ENCODE measurements around the gene MRPL52. TPM values are rescaled to one million over a fixed set of nuclear protein-coding genes. Genes with fewer than 3 reads are reported as not detected.
A peak's percentile ranks its signal among the peaks of the same experiment; 100 is the strongest.

The MRPL52 gene
- total and polyA plus RNA-seq, 2 of the 13 experiments (the other 11 are each of a cell fraction or from before 2014, with no cell fraction given) = 118 to 329 TPM

DNA sequence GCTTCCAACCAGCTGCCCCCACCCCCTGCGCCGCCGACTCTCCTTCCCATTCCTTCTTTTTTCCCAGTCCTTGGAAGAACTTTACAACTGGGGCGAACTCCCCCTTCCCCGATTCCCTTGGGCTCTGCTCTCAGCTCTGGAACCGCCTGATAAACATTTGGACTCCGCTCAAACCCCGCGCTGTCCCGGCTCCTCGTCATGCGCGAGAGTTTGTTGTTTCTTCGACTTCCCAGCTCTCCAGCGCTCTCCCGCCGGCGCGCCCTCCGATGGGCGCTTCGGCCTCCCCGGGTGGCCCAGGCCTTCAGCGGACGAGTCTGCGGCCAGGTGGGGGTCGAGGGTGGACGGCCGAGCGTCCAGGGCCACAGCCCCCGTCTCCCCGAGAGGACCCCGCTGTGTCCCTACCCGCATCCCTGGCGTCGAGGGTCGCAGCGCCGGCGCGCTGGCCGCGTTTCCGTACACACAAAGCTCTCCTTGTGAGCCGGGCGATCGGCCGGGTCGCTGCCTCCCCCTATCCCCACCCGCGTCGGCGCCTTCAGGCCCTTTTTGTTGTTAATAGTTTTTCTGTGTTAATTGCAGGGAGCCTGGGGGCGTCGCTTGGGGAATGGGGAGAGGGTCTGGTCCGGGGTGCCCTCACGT lies 7.5 kb downstream of the MRPL52 start (continued):
- TF ChIP-seq, protein P1, sequence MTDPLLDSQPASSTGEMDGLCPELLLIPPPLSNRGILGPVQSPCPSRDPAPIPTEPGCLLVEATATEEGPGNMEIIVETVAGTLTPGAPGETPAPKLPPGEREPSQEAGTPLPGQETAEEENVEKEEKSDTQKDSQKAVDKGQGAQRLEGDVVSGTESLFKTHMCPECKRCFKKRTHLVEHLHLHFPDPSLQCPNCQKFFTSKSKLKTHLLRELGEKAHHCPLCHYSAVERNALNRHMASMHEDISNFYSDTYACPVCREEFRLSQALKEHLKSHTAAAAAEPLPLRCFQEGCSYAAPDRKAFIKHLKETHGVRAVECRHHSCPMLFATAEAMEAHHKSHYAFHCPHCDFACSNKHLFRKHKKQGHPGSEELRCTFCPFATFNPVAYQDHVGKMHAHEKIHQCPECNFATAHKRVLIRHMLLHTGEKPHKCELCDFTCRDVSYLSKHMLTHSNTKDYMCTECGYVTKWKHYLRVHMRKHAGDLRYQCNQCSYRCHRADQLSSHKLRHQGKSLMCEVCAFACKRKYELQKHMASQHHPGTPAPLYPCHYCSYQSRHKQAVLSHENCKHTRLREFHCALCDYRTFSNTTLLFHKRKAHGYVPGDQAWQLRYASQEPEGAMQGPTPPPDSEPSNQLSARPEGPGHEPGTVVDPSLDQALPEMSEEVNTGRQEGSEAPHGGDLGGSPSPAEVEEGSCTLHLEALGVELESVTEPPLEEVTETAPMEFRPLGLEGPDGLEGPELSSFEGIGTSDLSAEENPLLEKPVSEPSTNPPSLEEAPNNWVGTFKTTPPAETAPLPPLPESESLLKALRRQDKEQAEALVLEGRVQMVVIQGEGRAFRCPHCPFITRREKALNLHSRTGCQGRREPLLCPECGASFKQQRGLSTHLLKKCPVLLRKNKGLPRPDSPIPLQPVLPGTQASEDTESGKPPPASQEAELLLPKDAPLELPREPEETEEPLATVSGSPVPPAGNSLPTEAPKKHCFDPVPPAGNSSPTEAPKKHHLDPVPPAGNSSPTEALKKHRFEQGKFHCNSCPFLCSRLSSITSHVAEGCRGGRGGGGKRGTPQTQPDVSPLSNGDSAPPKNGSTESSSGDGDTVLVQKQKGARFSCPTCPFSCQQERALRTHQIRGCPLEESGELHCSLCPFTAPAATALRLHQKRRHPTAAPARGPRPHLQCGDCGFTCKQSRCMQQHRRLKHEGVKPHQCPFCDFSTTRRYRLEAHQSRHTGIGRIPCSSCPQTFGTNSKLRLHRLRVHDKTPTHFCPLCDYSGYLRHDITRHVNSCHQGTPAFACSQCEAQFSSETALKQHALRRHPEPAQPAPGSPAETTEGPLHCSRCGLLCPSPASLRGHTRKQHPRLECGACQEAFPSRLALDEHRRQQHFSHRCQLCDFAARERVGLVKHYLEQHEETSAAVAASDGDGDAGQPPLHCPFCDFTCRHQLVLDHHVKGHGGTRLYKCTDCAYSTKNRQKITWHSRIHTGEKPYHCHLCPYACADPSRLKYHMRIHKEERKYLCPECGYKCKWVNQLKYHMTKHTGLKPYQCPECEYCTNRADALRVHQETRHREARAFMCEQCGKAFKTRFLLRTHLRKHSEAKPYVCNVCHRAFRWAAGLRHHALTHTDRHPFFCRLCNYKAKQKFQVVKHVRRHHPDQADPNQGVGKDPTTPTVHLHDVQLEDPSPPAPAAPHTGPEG (CRISPR knock-in tag; IDR thresholded peaks at IDR 0.05) = no peak
- TF ChIP-seq SMARCC2 (IDR thresholded peaks at IDR 0.05) = no peak
- TF ChIP-seq ZNF17 (CRISPR knock-in tag; IDR thresholded peaks at IDR 0.05) = no peak
- no peak for TF ChIP-seq ZFAT (CRISPR knock-in tag; conservative IDR thresholded peaks at IDR 0.05)
- no peak for TF ChIP-seq SIN3B (IDR thresholded peaks at IDR 0.05; ENCODE audit: low read length)
- TF ChIP-seq HIVEP1 (CRISPR knock-in tag; IDR thresholded peaks at IDR 0.05) = peak; percentile 89
- TF ChIP-seq ZNF563 (CRISPR knock-in tag; IDR thresholded peaks at IDR 0.05) = peak; percentile 92
- TF ChIP-seq, protein P2, sequence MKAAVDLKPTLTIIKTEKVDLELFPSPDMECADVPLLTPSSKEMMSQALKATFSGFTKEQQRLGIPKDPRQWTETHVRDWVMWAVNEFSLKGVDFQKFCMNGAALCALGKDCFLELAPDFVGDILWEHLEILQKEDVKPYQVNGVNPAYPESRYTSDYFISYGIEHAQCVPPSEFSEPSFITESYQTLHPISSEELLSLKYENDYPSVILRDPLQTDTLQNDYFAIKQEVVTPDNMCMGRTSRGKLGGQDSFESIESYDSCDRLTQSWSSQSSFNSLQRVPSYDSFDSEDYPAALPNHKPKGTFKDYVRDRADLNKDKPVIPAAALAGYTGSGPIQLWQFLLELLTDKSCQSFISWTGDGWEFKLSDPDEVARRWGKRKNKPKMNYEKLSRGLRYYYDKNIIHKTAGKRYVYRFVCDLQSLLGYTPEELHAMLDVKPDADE (CRISPR knock-in tag; IDR thresholded peaks at IDR 0.05) = no peak; the same call in 1 of the 2 replicates
- TF ChIP-seq SUZ12 (IDR thresholded peaks at IDR 0.05; ENCODE audit: low read depth, low read length) = no peak
- TF ChIP-seq JARID2 (CRISPR knock-in tag; IDR thresholded peaks at IDR 0.05; ENCODE audit: insufficient replicate concordance) = no peak
- TF ChIP-seq ZBTB8A (CRISPR knock-in tag; IDR thresholded peaks at IDR 0.05; ENCODE audit: borderline replicate concordance, low read depth) = peak; percentile 90; the same call in 1 of the 2 replicates
- TF ChIP-seq CBX1 (IDR thresholded peaks at IDR 0.05; ENCODE audit: low read depth) = peak; percentile 73
- no peak for TF ChIP-seq HDAC1 (CRISPR knock-in tag; IDR thresholded peaks at IDR 0.05)
- TF ChIP-seq ZBTB25 (CRISPR knock-in tag; IDR thresholded peaks at IDR 0.05) = no peak
- peak; percentile 69; the same call in 1 of the 2 replicates for TF ChIP-seq KMT2A (CRISPR knock-in tag; IDR thresholded peaks at IDR 0.05)
- no peak for TF ChIP-seq PCBP2 (optimal IDR thresholded peaks at IDR 0.05; ENCODE audit: low read depth, low read length, poor library complexity, severe bottlenecking)
- TF ChIP-seq MTA3 (CRISPR knock-in tag; IDR thresholded peaks at IDR 0.05) = no peak
- TF ChIP-seq ZNF614 (CRISPR knock-in tag; IDR thresholded peaks at IDR 0.05; ENCODE audit: borderline replicate concordance) = peak; percentile 16; the same call in 1 of the 2 replicates
- TF ChIP-seq HOXD1 (CRISPR knock-in tag; IDR thresholded peaks at IDR 0.05) = no peak
- no peak for TF ChIP-seq SMAD3 (CRISPR knock-in tag; IDR thresholded peaks at IDR 0.05)
- TF ChIP-seq ZFP1 (CRISPR knock-in tag; IDR thresholded peaks at IDR 0.05) = no peak
- no peak for TF ChIP-seq TOPORS (CRISPR knock-in tag; IDR thresholded peaks at IDR 0.05)
- peak; percentile 15 for TF ChIP-seq ZFP90 (CRISPR knock-in tag; IDR thresholded peaks at IDR 0.05; ENCODE audit: borderline replicate concordance)
- no peak; the same call in 1 of the 2 replicates for TF ChIP-seq ZMYM3 (CRISPR knock-in tag; IDR thresholded peaks at IDR 0.05)
- TF ChIP-seq ZNF337 (CRISPR knock-in tag; IDR thresholded peaks at IDR 0.05; ENCODE audit: borderline replicate concordance, low read depth) = no peak

Data from HepG2 (cell line).